Upper lobe of right lung (tissue), 1 donor: ENCODE results near the gene APMAP. TPM values are rescaled to one million over a fixed set of nuclear protein-coding genes. Genes with fewer than 3 reads are reported as not detected.
A peak's percentile ranks its signal among the peaks of the same experiment; 100 is the strongest.

Source experiments
- ATAC-seq: fragments of 200-7000 bp; cut with Tn5 transposase; one replicate; pipeline ENCODE4 v1.9.1; 2020; ENCODE audit warnings: mild to moderate bottlenecking, moderate library complexity
- DNase-seq: peaks from one replicate; pipeline ENCODE4 v3.0.0-alpha.2; 2020
- H3K27ac ChIP-seq: fragments of 200-600 bp; one replicate; pipeline ENCODE4 v1.8.0; 2022
- H3K27me3 ChIP-seq: fragments of 200-600 bp; one replicate; pipeline ENCODE4 v1.8.0; 2022; ENCODE audit warnings: mild to moderate bottlenecking
- H3K36me3 ChIP-seq: fragments of 200-600 bp; one replicate; pipeline ENCODE4 v1.8.0; 2022
- H3K4me1 ChIP-seq: fragments of 200-600 bp; one replicate; pipeline ENCODE4 v1.8.0; 2022
- H3K4me3 ChIP-seq: fragments of 200-600 bp; one replicate; pipeline ENCODE4 v1.8.0; 2022; ENCODE audit warnings: mild to moderate bottlenecking
- H3K9me3 ChIP-seq: fragments of 200-600 bp; one replicate; pipeline ENCODE4 v1.8.0; 2022
- intact Hi-C: fragments of 100-400 bp; cut with DNase I; formaldehyde crosslinking; loops from one replicate; pipeline ENCODE4 v1.11.0; 2022
- total RNA-seq: library from RNA; stranded (reverse); fragmentation: NEBNext Ultra II Directional; extraction: Animal tissue kit (Norgen Biotek cat#: 25700); gene quantifications from one replicate; pipeline ENCODE4 v1.2.1, GENCODE V29; 2021
- TF ChIP-seq, protein P1 (sequence below): fragments of 200-600 bp; IDR thresholded peaks from one replicate; pipeline ENCODE4 v1.8.0; 2022; ENCODE audit warnings: antibody characterized with exemption
- donor health status: DM: no; HTN: yes; CAD: no; lungs with severe emphysema.

APMAP gene
- total RNA-seq, 1 donor from 2014 or later: 73.5 TPM

DNA sequence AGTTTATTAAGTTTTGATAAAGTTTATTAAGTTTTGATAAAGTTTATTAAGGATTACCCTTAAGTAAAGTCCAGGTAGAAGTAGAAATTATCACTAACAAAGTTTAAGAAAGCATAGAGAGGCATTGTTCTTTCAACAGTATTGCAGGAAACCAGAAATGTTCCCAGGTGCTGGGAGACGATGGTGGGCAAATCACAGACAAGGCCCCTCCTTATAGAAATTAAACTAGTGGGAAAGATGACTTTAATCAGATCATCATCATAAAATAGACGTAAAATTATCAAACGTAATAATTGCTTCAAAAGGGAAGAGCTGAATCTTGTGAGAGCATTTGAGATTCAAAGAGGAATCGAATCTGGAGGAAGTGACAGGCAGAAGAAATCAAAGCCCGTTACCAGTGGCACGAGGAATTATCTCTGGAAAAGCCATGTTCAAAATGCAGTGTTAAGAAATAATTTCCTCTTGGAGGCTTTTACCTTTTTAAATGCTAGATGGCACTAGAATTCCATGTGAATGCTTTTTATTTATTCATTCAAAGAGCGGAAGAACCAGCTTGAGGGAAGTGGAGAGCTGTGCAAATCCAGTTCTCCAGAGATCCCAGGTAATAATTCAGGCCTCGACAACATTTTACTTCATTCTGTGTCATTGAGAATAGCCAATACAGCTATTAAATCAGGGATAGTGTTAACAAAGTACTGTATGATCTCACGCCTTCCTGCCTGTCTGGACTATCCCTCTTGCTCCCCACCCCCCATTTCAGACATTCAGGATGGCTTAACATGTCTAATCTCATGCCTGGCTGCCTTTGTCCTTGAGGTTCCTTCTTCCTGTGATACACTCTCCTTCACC is 1.0 kb upstream of the APMAP start:
- H3K27ac ChIP-seq: peak overlapping the region; percentile 97
- peak overlapping the region; percentile 95 for H3K4me3 ChIP-seq
- DNase-seq (no peak), ATAC-seq (peak; percentile 2)
- H3K27me3 ChIP-seq: no peaks in the 10 kb centered on the region
- TF ChIP-seq, protein P1, sequence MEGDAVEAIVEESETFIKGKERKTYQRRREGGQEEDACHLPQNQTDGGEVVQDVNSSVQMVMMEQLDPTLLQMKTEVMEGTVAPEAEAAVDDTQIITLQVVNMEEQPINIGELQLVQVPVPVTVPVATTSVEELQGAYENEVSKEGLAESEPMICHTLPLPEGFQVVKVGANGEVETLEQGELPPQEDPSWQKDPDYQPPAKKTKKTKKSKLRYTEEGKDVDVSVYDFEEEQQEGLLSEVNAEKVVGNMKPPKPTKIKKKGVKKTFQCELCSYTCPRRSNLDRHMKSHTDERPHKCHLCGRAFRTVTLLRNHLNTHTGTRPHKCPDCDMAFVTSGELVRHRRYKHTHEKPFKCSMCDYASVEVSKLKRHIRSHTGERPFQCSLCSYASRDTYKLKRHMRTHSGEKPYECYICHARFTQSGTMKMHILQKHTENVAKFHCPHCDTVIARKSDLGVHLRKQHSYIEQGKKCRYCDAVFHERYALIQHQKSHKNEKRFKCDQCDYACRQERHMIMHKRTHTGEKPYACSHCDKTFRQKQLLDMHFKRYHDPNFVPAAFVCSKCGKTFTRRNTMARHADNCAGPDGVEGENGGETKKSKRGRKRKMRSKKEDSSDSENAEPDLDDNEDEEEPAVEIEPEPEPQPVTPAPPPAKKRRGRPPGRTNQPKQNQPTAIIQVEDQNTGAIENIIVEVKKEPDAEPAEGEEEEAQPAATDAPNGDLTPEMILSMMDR: peak; percentile 46
- intact Hi-C loops: loop anchor here (10.0 kb wide), 2 partner anchors 181 to 401 kb away; partner anchors contain the start of gene ABHD12
- H3K4me1 ChIP-seq: peaks cover 29% of the 10 kb centered on the region
- H3K9me3 ChIP-seq: no peaks in the 10 kb centered on the region
- H3K36me3 ChIP-seq: no peaks in the 10 kb centered on the region

DNA sequence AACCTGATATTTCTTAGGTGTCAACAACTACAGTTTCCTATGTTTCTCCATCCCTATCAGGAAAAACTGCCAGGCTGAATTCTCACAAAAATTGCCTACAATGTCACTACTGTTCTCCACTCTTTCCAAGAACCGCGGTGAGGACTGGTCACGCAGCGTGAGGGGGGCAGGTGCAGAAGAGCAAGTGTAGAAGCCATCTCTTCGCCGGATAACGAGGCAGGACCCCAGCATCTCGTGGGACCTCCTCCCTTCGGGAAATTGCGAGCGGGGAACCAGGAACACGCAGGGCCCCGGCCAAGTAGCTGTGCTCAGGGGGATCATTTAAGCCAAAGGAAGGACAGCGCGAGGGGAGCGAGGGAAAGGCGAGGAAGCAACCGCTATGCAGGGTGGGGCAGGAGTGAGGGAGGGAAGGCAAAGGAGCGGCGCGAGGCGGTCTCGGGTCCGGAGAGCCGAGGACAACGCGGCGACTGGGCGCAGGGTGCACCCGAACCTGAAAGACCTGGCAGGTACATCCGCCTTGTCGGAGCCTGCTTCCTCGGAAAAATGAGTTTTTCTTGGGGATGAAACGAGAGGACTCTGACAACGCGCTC is 559 bp downstream of the APMAP start:
- Histone ChIP-seq H3K27me3 (no peaks in the 10 kb centered on the region), H3K27ac (peak overlapping the region; percentile 97), H3K4me1 (peaks cover 29% of the 10 kb centered on the region), H3K4me3 (peak overlapping the region; percentile 95), H3K36me3 (no peaks in the 10 kb centered on the region), H3K9me3 (no peaks in the 10 kb centered on the region)
- intact Hi-C loops: loop anchor here (10.0 kb wide), 2 partner anchors 183 to 403 kb away; partner anchors contain the start of gene ABHD12
- peak; percentile 37 for ATAC-seq
- TF ChIP-seq, protein P1: no peak
- DNase-seq: peak; percentile 74

DNA sequence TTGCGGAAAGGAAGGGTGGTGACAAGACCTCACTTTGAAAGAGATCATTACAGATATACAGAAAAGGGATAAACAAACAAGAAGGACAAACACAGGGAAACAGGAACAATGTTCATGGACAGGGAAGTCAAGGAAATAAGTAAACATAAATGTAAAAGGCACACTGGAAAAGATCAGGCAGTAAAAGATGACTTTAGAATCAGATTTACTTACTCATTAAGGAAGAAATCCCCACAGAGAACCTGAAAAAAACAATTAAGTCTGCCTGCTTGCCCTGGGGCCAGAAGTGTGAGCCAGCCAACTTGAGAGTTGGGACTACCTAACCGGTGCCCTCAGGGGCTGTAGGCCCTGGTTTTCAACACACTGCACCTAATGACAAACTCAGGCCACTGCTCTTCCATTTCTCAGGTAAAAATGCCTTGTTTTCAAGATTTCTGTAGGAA is 1.7 kb downstream of the APMAP start:
- Histone ChIP-seq H3K4me3 (no peak overlapping the region), H3K4me1 (peaks cover 39% of the 10 kb centered on the region), H3K27ac (no peak overlapping the region), H3K9me3 (no peaks in the 10 kb centered on the region), H3K27me3 (no peaks in the 10 kb centered on the region), H3K36me3 (no peaks in the 10 kb centered on the region)
- no peak for ATAC-seq
- intact Hi-C loops: loop anchor here (10.0 kb wide), 2 partner anchors 184 to 404 kb away; partner anchors contain the start of gene ABHD12
- TF ChIP-seq, protein P1: no peak
- no peak for DNase-seq

DNA sequence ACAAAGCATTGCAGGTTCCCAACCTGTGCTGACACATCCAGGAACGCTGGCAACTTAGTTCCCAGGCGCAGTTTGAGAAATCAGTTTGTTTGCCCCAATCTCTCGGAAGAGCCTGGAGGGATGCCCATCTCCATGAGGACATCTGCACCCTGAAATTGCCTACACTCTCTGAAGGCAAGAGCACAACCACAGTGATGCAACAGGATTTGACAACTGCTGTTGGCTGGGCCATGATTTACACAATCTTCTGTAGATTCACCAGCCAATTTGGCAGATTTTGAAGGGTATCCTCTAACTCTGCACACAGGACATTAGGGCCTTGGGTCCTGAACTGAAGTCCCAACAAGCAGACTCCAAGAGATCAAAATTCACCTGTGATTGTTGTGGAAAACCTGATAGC is 3.4 kb downstream of the APMAP start:
- H3K27me3 ChIP-seq: no peaks in the 10 kb centered on the region
- no peaks in the 10 kb centered on the region for H3K9me3 ChIP-seq
- TF ChIP-seq, protein P1: no peak
- intact Hi-C loops: no loop called here
- no peak overlapping the region for H3K27ac ChIP-seq
- ATAC-seq (no peak), DNase-seq (no peak)
- H3K36me3 ChIP-seq: no peaks in the 10 kb centered on the region
- no peak overlapping the region for H3K4me3 ChIP-seq
- H3K4me1 ChIP-seq: peaks cover 34% of the 10 kb centered on the region

DNA sequence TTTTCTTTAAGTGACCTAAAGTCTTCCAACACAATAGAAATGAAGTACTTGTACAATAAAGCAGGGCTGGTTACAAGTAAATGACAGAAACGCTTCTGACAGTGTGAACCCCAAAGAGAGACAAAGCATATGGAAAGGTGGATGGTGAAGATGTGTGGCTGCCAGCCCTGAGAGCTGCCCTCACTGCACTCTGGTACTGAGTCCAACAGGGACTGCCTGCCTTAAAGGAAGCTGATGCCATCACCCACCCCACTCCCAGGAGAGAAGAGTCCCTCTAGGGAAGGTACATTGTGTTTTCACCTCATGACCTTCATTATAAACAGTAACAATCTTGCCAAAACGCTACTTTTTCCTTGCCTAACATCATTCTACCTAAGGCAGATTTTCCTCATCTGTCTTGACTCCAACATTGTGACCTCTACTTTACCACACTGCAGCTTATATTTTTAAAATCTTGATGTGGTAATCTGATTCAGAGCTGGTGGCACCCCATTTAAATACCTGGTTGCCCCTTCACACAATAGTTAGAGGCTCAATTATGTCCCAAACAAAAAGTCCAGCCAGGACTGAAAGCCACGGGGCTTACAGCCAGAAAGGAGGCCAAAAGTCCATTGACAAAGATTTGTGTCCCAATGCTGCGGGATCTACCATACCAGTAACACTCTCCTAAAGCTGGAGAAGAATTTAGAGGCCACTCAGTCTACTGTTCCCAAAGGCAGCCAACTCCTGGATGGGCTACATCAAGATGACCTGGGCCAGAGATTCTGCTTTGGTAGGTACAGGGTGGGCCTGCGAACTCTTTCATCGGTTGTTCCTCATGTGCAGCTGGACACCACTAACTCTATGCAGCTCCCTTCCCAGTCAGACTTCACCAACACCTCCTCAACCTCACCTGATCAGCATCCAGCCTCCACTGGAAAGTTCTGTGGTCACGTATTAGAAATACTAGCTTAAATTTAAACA is 4.4 kb downstream of the APMAP start:
- ATAC-seq (no peak), DNase-seq (peak; percentile 23)
- no peak overlapping the region for H3K4me3 ChIP-seq
- no peaks in the 10 kb centered on the region for H3K9me3 ChIP-seq
- no peaks in the 10 kb centered on the region for H3K27me3 ChIP-seq
- peaks cover 26% of the 10 kb centered on the region for H3K4me1 ChIP-seq
- no peaks in the 10 kb centered on the region for H3K36me3 ChIP-seq
- TF ChIP-seq, protein P1: no peak
- no peak overlapping the region for H3K27ac ChIP-seq
- intact Hi-C loops: no loop called here
